Measurements from ENCODE around the gene CTNNAL1.
"Not testable (repeated sequence)": the region's sequence is repeated elsewhere in the genome, so short reads cannot be mapped to it uniquely, and the experiment has no call there.

The CTNNAL1 gene

GRCh38 chr9:108980893-108981292 lies 32.4 kb downstream of the CTNNAL1 start:
- no peak for DNase-seq

DNA sequence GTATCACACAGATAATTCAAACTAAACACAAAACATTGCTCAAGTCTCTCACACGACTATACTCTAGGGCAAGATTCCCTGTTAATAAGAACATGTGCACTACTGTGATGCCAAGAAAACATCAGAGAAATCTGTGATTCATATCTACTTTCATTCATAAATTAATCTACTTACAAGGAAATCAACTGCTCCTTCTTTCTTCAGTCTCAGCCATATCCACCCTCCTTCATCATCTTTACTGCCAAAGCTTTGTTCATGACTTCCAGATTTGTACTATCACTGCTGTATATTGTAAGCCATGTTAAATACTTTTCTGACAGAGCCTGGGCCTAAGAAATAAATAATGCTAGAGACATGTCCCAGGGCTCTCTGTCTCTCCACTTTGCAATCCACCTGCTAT lies 35.1 kb downstream of the CTNNAL1 start:
- DNase-seq: no peak

GRCh38 chr9:108973895-108974294 lies 39.4 kb downstream of the CTNNAL1 start:
- DNase-seq: no peak

GRCh38 chr9:108972626-108973209 lies 40.6 kb downstream of the CTNNAL1 start:
- no peak for DNase-seq

DNA sequence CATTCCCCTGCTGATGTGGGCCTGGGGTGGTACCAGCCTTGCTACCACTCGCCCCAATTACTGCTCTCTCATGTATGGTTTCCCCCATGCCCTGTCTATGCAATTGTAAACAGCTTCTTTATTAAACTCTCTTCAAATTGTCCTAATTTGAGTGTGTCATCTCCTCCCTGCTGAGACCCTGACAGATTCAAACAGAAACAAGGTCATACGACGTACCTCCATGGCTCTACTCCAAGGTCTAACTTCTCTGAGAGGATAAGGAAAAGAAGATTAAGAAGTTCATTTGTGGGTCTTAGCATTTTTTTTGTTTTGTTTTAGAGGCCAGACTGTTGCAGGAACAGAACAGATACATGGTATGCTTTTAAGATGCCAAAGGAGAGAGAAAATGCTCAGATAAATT lies 41.1 kb downstream of the CTNNAL1 start:
- DNase-seq: no peak

DNA sequence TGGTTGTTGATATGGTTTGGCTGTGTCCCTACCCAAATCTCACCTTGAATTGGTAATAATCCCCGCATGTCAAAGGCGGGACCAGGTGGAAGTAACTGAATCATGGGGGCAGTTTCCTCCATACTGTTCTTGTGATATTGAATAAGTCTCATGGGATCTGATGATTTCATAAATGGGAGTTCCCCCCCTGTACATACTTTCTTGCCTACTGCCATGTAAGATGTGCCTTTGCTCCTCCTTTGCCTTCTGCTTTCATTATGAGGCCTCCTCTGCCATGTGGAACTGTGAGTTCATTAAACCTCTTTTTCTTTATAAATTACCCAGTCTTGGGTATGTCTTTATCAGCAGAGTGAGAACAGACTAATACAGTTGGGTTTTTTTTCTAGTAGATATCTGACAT lies 41.9 kb downstream of the CTNNAL1 start:
- DNase-seq: not testable (repeated sequence)

DNA sequence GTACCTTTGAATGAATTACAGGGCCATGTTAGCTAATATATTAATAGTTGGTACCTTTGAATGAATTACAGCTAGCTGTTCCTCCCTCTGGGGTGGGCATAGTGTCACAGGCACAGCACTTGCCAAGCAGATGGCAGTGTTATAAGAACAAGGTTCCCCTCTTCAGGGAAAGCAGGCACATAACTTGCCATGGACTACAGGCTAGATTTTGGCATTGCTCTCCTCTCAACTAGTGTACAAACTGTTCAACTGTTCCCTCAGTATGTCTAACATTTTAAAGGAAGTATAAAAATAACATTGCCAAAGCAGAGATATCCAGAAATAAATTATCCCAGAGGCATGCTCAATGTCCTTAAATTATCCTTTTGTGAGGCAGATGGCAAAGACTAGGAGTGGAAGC lies 45.4 kb downstream of the CTNNAL1 start:
- DNase-seq: no peak

DNA sequence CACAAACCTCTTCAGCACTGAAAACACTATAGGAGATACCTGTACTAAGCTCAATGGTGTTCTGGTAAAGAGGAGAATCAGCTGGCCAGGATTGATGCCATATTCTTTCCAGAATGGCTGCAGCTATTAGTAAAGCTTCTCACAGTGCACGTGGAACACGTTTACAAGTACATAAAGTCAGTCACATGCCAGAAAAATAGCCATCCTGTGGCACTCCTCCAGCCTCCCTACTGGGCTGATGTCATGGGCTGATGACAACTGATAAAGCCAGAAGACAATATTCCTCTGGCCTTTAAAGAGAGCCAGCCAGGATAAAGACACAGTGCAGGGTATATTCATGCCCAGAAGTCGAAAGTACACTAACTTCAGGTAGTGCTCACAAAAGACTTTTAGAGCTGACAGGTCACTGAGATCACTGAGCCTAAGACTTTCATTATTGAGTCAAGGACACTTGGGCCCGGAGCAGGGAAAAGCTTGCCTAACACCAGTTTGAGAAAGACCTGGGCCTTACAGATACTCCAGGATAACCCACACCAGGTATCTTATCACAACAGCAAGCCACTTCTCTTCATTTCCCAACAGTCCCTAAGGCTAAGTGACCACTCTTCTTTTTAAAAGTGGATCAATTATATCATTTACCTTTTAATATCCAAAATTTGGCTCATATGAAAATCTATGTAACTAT lies 49.7 kb downstream of the CTNNAL1 start:
- no peak for DNase-seq

- DNase-seq: no peak
Observed at GRCh38 chr9:108961151-108961550, 52.1 kb downstream of the CTNNAL1 start.

DNA sequence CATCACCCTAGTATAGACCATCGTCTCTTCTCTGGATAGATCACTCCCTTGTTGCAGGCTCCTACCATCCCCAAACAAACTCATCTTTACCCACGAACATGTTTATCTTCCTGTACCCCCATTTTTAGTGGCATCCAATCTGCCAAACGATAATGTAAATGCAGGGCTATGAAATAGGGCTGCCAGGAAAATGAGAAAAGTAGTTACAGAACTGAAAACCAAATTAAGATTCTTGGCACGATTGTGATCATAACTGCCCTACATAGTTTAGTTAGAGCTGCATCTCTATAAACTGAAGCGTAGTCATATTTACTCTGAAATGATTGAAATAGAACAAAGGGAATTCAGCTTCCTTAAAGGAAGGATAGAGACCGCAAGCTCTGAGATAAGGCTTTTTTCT lies 53.0 kb downstream of the CTNNAL1 start:
- DNase-seq: no peak

DNA sequence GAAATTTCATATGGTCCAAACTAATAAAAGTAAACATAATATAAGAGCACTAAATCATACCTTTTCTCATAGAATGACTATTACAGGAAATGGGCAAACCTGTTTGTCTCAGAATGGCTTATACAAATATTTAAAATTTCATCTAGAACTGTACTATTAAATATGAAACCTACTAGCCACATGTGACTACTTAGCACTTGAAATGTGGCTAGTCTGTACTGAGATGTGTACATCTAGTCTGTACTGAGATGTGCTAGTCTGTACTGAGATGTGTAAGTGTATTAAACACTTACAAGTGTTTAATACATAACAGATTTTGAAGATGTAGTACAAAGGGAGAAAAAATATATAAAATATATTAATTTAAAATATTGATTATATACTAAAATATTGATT lies 56.7 kb downstream of the CTNNAL1 start:
- DNase-seq: no peak

DNA sequence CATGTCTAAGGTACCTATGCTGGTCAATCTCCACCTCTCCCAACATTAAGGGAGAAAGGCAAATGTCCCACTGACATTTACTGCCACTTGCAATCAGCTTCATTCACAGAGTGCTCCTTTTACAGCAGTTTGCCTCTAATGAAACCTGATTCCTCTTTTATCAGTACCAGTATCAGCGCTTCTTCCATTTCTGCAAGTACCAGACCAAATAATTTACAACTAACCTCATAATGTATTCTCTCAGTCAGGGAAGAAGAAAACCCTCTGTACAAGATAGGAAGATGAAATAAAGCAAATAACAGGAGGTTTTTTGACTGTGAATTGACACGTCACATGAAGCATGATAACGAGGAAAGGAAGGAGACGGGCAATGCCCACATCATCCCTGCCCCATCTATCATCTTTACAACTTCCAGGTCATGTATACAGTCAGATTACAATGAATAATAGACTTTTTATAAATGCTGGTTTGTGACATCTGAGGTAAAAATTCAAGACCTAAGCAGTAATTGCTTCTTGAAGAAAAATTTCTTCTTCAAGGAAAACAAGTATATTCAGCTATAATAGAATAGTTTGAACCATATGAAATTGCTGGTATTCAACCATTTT lies 57.2 kb downstream of the CTNNAL1 start:
- no peak for DNase-seq

DNA sequence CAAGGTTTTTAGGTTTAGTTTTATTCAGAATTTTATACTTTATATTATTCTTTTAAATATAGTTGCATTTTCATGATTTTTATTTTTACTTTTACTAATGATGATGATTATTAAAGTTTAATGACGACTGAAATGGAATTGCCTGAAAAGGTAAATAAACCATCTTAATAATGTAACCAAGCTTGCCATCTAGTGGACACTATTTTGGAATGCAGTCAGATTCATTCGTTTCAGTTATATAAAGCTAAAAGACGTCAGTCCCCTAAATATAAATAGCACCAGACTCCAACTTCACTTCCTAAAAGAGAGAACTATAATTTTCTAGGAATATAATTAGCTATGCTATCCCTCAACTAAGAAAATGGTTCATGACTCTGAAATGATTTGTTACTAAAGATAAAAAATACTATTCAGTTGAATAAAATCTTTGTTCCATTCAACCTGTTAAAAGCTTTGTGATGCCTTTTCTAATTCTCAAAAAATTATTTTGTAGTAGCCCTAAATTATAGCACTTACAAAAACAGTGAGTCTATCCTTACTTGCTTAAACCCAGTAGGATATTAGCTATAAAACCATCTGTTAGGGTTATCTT lies 59.2 kb downstream of the CTNNAL1 start:
- peak; percentile 27 for DNase-seq

DNA sequence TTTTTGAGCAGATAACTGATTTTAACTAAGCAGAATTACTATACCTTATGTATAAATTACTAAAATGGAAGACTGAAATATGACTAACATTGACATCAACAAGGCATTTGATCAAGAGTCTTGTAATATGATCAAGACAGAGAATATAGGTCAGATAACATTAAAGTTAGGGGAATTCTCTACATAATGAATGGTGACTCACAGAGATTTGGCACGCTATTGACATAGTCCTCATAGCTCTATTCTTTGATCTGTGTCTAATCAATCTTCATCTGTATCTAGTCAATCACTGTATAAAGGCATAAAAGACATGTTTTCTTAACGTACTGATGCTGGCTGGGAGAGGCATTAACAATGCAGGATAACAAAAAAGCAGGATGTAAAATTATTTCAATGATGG lies 61.7 kb downstream of the CTNNAL1 start:
- no peak for DNase-seq

DNA sequence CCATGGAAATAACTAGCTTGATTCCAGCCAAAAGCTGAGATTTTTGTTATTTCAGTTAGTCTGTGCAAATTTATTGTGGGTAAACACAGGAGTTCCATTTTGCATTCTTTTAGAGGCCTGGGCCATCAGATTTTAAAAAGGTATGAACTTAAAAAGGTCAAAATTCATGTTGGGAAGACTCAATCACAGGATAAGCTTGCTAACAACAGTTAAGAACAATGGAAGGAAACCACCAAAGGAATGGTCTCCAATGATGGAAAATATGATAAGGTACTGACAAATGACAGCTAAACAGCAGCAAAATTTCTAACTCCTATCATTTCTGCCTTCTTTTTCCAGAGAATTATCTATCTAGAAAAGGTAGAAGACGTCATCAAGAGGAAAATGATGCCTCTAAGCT lies 63.1 kb downstream of the CTNNAL1 start:
- no peak for DNase-seq

DNA sequence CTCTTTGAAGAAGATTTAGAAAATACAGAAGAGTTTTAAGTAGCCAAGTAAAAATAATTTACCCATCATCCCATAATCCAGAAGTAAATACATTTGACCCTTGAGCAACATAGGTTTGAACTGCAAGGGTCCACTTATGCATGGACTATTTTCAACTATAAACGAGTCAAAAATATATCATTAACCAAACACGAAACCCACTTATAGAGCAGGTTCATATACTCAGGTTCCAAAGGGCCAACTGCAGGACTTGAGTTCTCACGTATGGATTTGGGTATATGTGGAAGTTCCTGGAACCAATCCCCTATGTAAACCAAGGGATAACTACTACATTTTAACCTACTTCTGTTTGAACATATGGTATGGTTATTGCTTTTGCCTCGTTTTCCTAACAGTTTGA lies 73.3 kb downstream of the CTNNAL1 start:
- DNase-seq: no peak

GRCh38 chr9:108937561-108938305 lies 75.6 kb downstream of the CTNNAL1 start:
- no peak for DNase-seq

DNA sequence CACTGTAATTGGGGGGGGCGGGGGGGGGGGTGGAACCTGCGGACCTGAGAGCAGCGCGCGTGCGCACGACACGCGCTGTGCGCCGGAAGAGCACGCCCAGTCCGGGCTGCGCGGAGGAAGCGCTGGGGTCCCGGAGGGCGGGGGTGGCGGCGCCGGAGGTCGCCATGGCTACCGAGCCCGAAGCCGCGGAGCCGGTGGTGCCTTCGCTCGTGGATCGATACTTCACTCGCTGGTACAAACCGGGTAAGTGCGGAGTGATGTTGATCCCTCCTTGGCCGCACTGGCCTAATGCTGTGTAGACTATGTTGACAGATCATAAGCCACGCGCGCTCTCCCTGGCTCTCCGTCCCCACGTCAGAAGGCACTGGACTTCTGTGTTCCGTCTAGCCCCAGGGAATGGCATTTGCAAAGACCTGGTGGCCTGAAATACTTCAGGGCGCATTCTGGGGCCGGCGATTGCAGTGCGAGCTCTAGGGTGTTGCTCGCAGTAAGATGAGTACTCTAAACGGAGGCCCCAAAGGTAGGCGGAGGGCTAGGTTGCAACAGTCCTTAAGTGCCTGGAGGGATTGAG lies 78.9 kb downstream of the CTNNAL1 start, which contains the start of gene ABITRAM:
Gene ABITRAM, plus strand, starts transcription at position 78 of the 571 bp plus-strand sequence. Its CDS starts 87 bp downstream, at position 165.
- DNase-seq: peak; percentile 87

- peak; percentile 92 for DNase-seq
Observed at GRCh38 chr9:108933718-108934322, 79.5 kb downstream of the CTNNAL1 start, which contains the start of gene ELP1. Gene ELP1 (minus strand): TSS chr9:108934124. CDS start chr9:108931146, 2,978 bp downstream.

DNA sequence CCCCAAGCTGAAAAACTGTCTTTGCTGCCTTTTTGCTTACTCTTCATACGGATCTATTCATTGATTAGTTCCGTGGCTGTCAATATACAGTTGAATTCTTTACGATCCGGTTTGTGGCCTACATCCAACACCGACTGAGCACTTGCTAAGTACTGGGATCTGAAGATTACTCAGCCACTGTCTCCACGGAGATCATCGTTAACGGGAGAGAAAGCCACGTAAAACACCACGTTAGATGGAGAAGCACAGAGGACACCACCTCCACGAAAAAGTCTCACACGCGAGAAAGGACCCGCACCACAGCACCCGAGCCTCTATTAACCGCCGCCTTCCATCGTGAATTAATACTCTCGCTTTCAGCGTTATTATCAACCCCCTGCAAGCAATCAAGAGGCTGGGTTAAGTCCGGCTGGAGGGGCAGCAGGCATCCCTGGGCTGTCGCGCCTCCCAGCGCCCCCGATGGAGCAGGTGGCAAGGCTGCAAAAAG lies 80.0 kb downstream of the CTNNAL1 start:
- DNase-seq: peak; percentile 4

- DNase-seq: no peak
Observed at GRCh38 chr9:108928386-108928785, 84.9 kb downstream of the CTNNAL1 start.

- DNase-seq: no peak
Observed at GRCh38 chr9:108924466-108924865, 88.8 kb downstream of the CTNNAL1 start.

All from RPMI8226 (cell line).